NB4 (cell line): Measurements from ENCODE around the gene SAFB.

Source experiments
- DNase-seq: peaks from one replicate; pipeline ENCODE4 v3.0.0; 2010; ENCODE audit warnings: low read depth
- H3K4me3 ChIP-seq: one replicate; pipeline ENCODE4 v1.5.1; 2011; ENCODE audit warnings: mild to moderate bottlenecking, low read depth, low read length, moderate library complexity
- MYC ChIP-seq: IDR thresholded peaks from 2 replicates; pipeline ENCODE4 v1.6.1; 2011; ENCODE audit warnings: low read depth, low read length
- POLR2A ChIP-seq: IDR thresholded peaks from 2 replicates; pipeline ENCODE4 v1.6.1; 2011; ENCODE audit warnings: mild to moderate bottlenecking; ENCODE audit not compliant: insufficient read length; ENCODE audit errors: extremely low read depth
- TF ChIP-seq, protein P1 (sequence below): IDR thresholded peaks from 2 replicates; pipeline ENCODE4 v1.6.1; 2011; ENCODE audit warnings: low read depth, low read length
- TF ChIP-seq, protein P2 (sequence below): IDR thresholded peaks from one replicate; pipeline ENCODE4 v1.5.1; 2012; ENCODE audit warnings: low read depth, low read length

Gene SAFB

DNA sequence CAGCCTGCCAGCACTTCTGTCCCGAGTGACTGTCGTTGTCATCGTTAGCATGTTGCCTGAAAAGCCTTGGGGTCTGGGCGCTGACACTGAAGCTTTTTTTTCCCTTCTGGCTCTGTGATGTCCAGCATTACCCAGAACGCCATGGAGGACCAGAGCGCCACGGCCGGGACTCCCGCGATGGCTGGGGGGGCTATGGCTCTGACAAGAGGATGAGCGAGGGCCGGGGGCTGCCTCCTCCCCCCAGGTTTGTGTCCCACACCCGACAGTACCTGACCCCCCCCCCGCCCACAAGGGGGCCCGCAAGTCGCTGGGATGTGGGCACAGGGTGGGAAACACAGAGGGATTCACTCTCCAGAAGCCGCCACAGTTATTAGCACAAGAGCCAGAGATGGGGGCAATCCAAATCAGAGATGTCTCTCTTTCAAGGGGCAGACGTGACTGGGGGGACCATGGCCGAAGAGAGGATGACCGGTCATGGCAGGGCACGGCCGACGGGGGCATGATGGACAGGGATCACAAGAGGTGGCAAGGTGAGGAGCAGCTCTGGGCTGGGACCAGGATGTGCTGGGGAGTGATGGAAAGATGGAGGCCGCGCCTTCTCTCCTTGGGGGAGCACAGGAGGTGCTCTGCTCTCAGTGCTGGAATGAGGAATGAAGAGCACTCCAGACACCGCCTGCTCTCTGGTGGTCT lies 44.2 kb downstream of the SAFB start:
- no peak overlapping the region for H3K4me3 ChIP-seq
- DNase-seq: no peak
- TF ChIP-seq, protein P1, sequence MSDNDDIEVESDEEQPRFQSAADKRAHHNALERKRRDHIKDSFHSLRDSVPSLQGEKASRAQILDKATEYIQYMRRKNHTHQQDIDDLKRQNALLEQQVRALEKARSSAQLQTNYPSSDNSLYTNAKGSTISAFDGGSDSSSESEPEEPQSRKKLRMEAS: no peak
- TF ChIP-seq POLR2A (no peak), MYC (no peak)
- TF ChIP-seq, protein P2, sequence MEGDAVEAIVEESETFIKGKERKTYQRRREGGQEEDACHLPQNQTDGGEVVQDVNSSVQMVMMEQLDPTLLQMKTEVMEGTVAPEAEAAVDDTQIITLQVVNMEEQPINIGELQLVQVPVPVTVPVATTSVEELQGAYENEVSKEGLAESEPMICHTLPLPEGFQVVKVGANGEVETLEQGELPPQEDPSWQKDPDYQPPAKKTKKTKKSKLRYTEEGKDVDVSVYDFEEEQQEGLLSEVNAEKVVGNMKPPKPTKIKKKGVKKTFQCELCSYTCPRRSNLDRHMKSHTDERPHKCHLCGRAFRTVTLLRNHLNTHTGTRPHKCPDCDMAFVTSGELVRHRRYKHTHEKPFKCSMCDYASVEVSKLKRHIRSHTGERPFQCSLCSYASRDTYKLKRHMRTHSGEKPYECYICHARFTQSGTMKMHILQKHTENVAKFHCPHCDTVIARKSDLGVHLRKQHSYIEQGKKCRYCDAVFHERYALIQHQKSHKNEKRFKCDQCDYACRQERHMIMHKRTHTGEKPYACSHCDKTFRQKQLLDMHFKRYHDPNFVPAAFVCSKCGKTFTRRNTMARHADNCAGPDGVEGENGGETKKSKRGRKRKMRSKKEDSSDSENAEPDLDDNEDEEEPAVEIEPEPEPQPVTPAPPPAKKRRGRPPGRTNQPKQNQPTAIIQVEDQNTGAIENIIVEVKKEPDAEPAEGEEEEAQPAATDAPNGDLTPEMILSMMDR: no peak

DNA sequence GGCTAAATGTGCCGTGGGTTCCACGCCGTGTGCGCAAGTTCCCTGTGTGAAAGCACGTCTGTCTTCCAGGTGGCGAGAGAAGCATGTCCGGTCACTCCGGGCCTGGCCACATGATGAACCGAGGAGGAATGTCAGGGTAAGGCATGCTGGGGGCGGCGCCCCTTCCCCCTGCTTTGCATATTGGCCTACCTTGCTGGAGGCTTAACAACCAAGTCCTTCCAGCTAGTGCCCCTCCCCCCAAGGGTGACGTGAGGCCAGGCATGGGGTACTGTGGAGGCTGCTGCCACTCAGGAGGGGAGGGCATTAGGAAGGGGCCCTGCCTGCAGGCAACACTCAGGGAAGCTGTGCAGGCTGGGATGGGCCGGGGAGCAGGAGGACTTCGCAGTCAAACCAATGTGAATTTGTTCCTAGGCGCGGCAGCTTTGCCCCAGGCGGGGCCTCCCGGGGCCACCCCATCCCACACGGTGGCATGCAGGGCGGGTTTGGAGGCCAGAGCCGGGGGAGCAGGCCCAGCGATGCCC lies 44.9 kb downstream of the SAFB start:
- DNase-seq: no peak
- TF ChIP-seq, protein P2: no peak
- TF ChIP-seq POLR2A: no peak
- TF ChIP-seq MYC: no peak
- TF ChIP-seq, protein P1: no peak
- H3K4me3 ChIP-seq: no peak overlapping the region

DNA sequence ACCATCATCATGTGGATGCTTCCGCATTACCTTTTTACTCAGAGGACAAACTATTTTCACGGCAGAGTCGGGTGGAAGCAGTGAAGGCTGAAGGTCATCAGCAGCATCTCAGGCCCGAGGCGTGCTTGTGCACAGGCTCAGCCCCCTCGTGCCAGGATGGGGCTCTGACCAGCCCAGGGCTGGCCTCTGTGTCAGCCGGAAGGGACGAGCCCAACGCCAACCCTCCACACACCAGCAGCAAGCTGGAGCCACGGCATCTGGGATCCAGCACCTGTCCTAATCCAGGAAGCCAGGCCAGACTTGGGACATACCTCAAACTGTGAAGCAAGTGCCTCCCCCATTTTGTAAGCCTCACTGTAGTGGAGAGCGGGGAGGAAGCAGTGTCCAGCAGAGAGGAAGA lies 46.3 kb downstream of the SAFB start:
- DNase-seq: no peak
- H3K4me3 ChIP-seq: no peak overlapping the region
- TF ChIP-seq POLR2A (no peak), MYC (no peak)
- TF ChIP-seq, protein P1: no peak
- TF ChIP-seq, protein P2: no peak

DNA sequence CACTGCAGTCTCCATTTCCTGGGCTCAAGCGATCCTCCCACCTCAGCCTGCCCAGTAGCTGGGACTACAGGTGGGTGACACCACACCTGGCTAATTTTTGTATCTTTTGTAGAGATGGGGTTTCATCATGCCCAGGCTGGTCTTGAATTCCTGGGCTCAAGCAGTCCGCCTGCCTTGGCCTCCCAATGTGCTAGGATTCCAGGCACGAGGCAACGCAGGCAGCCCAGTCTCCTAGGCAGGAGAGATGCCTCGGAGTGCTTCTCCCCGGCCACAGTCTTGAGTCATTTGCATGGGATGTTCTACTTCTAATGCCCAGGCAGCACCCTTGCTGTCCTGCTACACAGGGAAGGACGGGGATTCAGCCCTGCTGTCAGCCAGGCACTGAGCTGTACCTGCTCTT lies 48.7 kb downstream of the SAFB start:
- TF ChIP-seq MYC (no peak), POLR2A (no peak)
- TF ChIP-seq, protein P2: no peak
- TF ChIP-seq, protein P1: no peak
- H3K4me3 ChIP-seq: no peak overlapping the region
- no peak for DNase-seq

DNA sequence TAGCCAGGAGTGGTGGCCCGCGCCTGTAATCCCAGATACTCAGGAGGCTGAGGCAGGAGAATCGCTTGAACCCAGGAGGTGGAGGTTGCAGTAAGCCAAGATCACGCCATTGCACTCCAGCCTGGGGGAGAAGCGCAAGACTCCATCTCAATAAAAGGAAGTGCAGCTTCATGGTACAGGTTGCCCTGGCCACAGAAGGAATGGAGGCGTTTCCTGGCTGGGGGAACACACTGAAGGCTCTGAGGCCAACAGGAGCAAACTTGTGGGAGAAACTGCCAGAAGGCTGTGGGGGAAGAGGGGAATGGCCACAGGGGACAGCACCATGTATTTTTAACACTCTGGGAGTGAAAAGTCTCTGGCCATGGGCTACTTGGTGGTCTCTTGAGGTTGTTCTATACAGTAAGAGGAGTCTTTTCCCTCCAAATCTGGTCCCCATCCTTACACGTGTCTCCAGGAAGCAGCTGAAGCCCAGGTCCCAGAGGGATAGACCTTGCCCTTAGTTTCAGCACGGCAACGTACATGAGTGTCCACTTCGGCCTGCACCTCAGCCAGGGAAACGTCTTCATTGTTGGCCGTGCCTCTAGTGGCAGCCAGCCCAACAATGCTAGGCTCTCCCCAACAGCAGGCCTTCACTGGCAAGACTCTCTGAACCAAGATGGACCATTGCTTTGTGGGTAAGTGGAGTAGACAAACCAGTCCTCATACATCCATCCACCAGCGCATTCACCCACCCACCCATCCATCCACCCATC lies 50.0 kb downstream of the SAFB start:
- H3K4me3 ChIP-seq: no peak overlapping the region
- TF ChIP-seq MYC (no peak), POLR2A (no peak)
- TF ChIP-seq, protein P1: no peak
- TF ChIP-seq, protein P2: no peak
- DNase-seq: no peak
